Neutrophil (primary cell): ENCODE data around the gene DAPK3.

Experiments used
- H3K27ac ChIP-seq: fragments of 200-600 bp; sonication (generic); 2 replicates; pipeline ENCODE4 v1.5.1; 2016; ENCODE audit warnings: mild to moderate bottlenecking, moderate library complexity
- H3K27me3 ChIP-seq: fragments of 200-600 bp; sonication (generic); 2 replicates; pipeline ENCODE4 v1.6.0; 2016; ENCODE audit warnings: mild to moderate bottlenecking
- H3K36me3 ChIP-seq: fragments of 200-600 bp; sonication (generic); 2 replicates; pipeline ENCODE4 v1.5.1; 2017
- H3K4me1 ChIP-seq, 2 experiments: fragments of 200-600 bp in 1 of 2; sonication (generic) in 1 of 2; 1 replicate in 1 of 2; 2 replicates in 1 of 2; pipeline versions ENCODE4 v1.5.1 to v1.6.1; 2013 to 2016; ENCODE audit warnings: low read depth in 1 of 2, low read length in 1 of 2, mild to moderate bottlenecking in 1 of 2, moderate library complexity in 1 of 2; ENCODE audit not compliant: control insufficient read depth in 1 of 2, insufficient read depth in 1 of 2
- H3K4me3 ChIP-seq, 2 experiments: fragments of 200-600 bp in 1 of 2; sonication (generic) in 1 of 2; 1 replicate in 1 of 2; 2 replicates in 1 of 2; pipeline ENCODE4 v1.5.1; 2013 to 2016; ENCODE audit warnings: low read depth in 1 of 2, low read length in 1 of 2, mild to moderate bottlenecking in 1 of 2, moderate library complexity in 1 of 2
- H3K9me3 ChIP-seq: fragments of 200-600 bp; sonication (generic); 2 replicates; pipeline ENCODE4 v1.5.1; 2016
- CTCF ChIP-seq: fragments of 200-600 bp; sonication (generic); IDR thresholded peaks from 2 replicates; pipeline ENCODE4 v1.5.1; 2016; ENCODE audit warnings: antibody characterized with exemption

Gene DAPK3

GRCh38 chr19:3983936-3984583 lies 13.2 kb upstream of the DAPK3 start:
- H3K9me3 ChIP-seq, result no peaks in the 10 kb centered on the region
- peak overlapping the region; percentile 82 for H3K27ac ChIP-seq
- H3K36me3 ChIP-seq, result peaks cover 50% of the 10 kb centered on the region
- H3K4me1 ChIP-seq, result peaks cover 41 to 46% of the 10 kb centered on the region in 2 experiments
- no peak for TF ChIP-seq CTCF
- peaks cover 5% of the 10 kb centered on the region for H3K27me3 ChIP-seq
- H3K4me3 ChIP-seq, result peak overlapping the region; percentile 90 to 95

- Histone ChIP-seq H3K36me3 (peaks cover 53% of the 10 kb centered on the region), H3K27ac (no peak overlapping the region), H3K4me1 (peaks cover 41 to 46% of the 10 kb centered on the region in 2 experiments), H3K9me3 (no peaks in the 10 kb centered on the region), H3K4me3 (no peak overlapping the region), H3K27me3 (peaks cover 5% of the 10 kb centered on the region)
- no peak for TF ChIP-seq CTCF
Measured at GRCh38 chr19:3983542-3983914, 12.6 kb upstream of the DAPK3 start.

GRCh38 chr19:3982701-3983541 lies 12.0 kb upstream of the DAPK3 start:
- Histone ChIP-seq H3K4me1 (peaks cover 40 to 42% of the 10 kb centered on the region in 2 experiments), H3K27me3 (peaks cover 5% of the 10 kb centered on the region), H3K9me3 (no peaks in the 10 kb centered on the region), H3K27ac (no peak overlapping the region), H3K36me3 (peaks cover 59% of the 10 kb centered on the region), H3K4me3 (no peak overlapping the region)
- TF ChIP-seq CTCF, result no peak

GRCh38 chr19:3981736-3982681 lies 11.1 kb upstream of the DAPK3 start:
- peaks cover 69% of the 10 kb centered on the region for H3K36me3 ChIP-seq
- no peak overlapping the region for H3K27ac ChIP-seq
- no peak for TF ChIP-seq CTCF
- H3K4me3 ChIP-seq, result no peak overlapping the region
- peaks cover 31 to 32% of the 10 kb centered on the region in 2 experiments for H3K4me1 ChIP-seq
- peaks cover 5% of the 10 kb centered on the region for H3K27me3 ChIP-seq
- H3K9me3 ChIP-seq, result no peaks in the 10 kb centered on the region

GRCh38 chr19:3981373-3981735 lies 10.5 kb upstream of the DAPK3 start:
- Histone ChIP-seq H3K9me3 (no peaks in the 10 kb centered on the region), H3K4me1 (peaks cover 24 to 26% of the 10 kb centered on the region in 2 experiments), H3K27me3 (peaks cover 1% of the 10 kb centered on the region), H3K27ac (no peak overlapping the region), H3K36me3 (peaks cover 75% of the 10 kb centered on the region), H3K4me3 (no peak overlapping the region)
- no peak for TF ChIP-seq CTCF
